Parathyroid adenoma (tissue), 2 donors: ENCODE measurements around the gene C1QTNF12.

Source experiments
- H2AFZ ChIP-seq: fragments of 300-600 bp; sonication (generic); one replicate; pipeline ENCODE4 v1.7.0; 2017; ENCODE audit warnings: antibody characterized with exemption, mild to moderate bottlenecking
- H3K27ac ChIP-seq: fragments of 300-600 bp; sonication (generic); one replicate; pipeline ENCODE4 v1.7.0; 2017
- H3K27me3 ChIP-seq: fragments of 300-600 bp; sonication (generic); one replicate; pipeline ENCODE4 v1.7.0; 2017; ENCODE audit warnings: low read length; ENCODE audit not compliant: control insufficient read depth, insufficient read depth
- H3K36me3 ChIP-seq: fragments of 300-600 bp; sonication (generic); one replicate; pipeline ENCODE4 v1.7.0; 2017; ENCODE audit warnings: low read length; ENCODE audit not compliant: control insufficient read depth, insufficient read depth
- H3K4me1 ChIP-seq: fragments of 300-600 bp; sonication (generic); one replicate; pipeline ENCODE4 v1.7.0; 2017; ENCODE audit warnings: control low read depth
- H3K4me2 ChIP-seq: fragments of 300-600 bp; sonication (generic); one replicate; pipeline ENCODE4 v1.7.0; 2017; ENCODE audit warnings: low read length
- H3K4me3 ChIP-seq: fragments of 300-600 bp; sonication (generic); one replicate; pipeline ENCODE4 v1.7.0; 2017; ENCODE audit warnings: low read depth, low read length
- H3K79me2 ChIP-seq: fragments of 300-600 bp; sonication (generic); one replicate; pipeline ENCODE4 v1.7.0; 2017; ENCODE audit warnings: control low read depth
- H3K9ac ChIP-seq: fragments of 300-600 bp; sonication (generic); one replicate; pipeline ENCODE4 v1.7.0; 2017; ENCODE audit warnings: mild to moderate bottlenecking
- H3K9me3 ChIP-seq: fragments of 300-600 bp; sonication (generic); one replicate; pipeline ENCODE4 v1.7.0; 2017; ENCODE audit warnings: low read length; ENCODE audit not compliant: control insufficient read depth
- CTCF ChIP-seq: fragments of 300-600 bp; sonication (generic); IDR thresholded peaks from one replicate; pipeline ENCODE4 v1.7.0; 2017; ENCODE audit warnings: antibody characterized with exemption, mild to moderate bottlenecking
- donor health status: primary hyperparathyroidism.

Gene C1QTNF12

GRCh38 chr1:1246577-1247340 is at the start of gene C1QTNF12:
C1QTNF12 (minus strand) TSS chr1:1246722; CDS start chr1:1246690, 32 bp downstream.
- Histone ChIP-seq H3K4me1 (no peaks in the 10 kb centered on the region), H3K4me3 (no peak within 1 kb of the TSS), H3K4me2 (no peak within 1 kb of the TSS), H3K9ac (no peak within 1 kb of the TSS), H3K27me3 (no peaks in the 10 kb centered on the region), H3K27ac (no peak within 1 kb of the TSS), H3K79me2 (no peaks in the 10 kb centered on the region), H3K36me3 (no peaks in the 10 kb centered on the region), H3K9me3 (no peaks in the 10 kb centered on the region), H2AFZ (no peak within 1 kb of the TSS)
- TF ChIP-seq CTCF = no peak

- Histone ChIP-seq H3K4me3 (no peak overlapping the region), H3K36me3 (no peaks in the 10 kb centered on the region)
These were observed 48.8 kb upstream of the C1QTNF12 start for GRCh38 chr1:1295154-1295923.

GRCh38 chr1:1294250-1294890 is 47.8 kb upstream of the C1QTNF12 start:
- TF ChIP-seq CTCF = no peak
- Histone ChIP-seq H3K4me1 (no peaks in the 10 kb centered on the region), H3K9me3 (no peaks in the 10 kb centered on the region), H3K27me3 (no peaks in the 10 kb centered on the region), H3K9ac (no peak overlapping the region), H3K79me2 (no peaks in the 10 kb centered on the region), H3K27ac (no peak overlapping the region), H2AFZ (no peak overlapping the region), H3K4me3 (no peak overlapping the region), H3K4me2 (no peak overlapping the region), H3K36me3 (no peaks in the 10 kb centered on the region)

More at GRCh38 chr1:1295154-1295923, 48.8 kb upstream of the C1QTNF12 start:
- Histone ChIP-seq H2AFZ (no peak overlapping the region), H3K79me2 (no peaks in the 10 kb centered on the region), H3K27me3 (no peaks in the 10 kb centered on the region), H3K4me2 (no peak overlapping the region), H3K4me1 (no peaks in the 10 kb centered on the region), H3K27ac (no peak overlapping the region), H3K9me3 (no peaks in the 10 kb centered on the region), H3K9ac (no peak overlapping the region)
- TF ChIP-seq CTCF = no peak

- TF ChIP-seq CTCF = no peak
- no peaks in the 10 kb centered on the region for H3K4me1 ChIP-seq
- no peak overlapping the region for H3K4me2 ChIP-seq
These were observed 47.0 kb upstream of the C1QTNF12 start for GRCh38 chr1:1293263-1294249.

More at GRCh38 chr1:1293263-1294249, 47.0 kb upstream of the C1QTNF12 start:
- H3K27me3 ChIP-seq = no peaks in the 10 kb centered on the region
- H3K27ac ChIP-seq = no peak overlapping the region
- H3K79me2 ChIP-seq = no peaks in the 10 kb centered on the region
- no peak overlapping the region for H2AFZ ChIP-seq
- H3K36me3 ChIP-seq = no peaks in the 10 kb centered on the region
- H3K4me3 ChIP-seq = no peak overlapping the region
- no peaks in the 10 kb centered on the region for H3K9me3 ChIP-seq
- no peak overlapping the region for H3K9ac ChIP-seq
